Suprapubic skin (tissue), 4 donors: ENCODE measurements around the gene HJURP. TPM values are rescaled to one million over a fixed set of nuclear protein-coding genes. Genes with fewer than 3 reads are reported as not detected.

ENCODE experiments used
- DNase-seq, 2 donors: peaks; one replicate each; pipeline ENCODE4 v3.0.0-alpha.2; 2019; ENCODE audit warnings: low spot score in 2 of 2
- H3K27ac ChIP-seq: fragments of 200-600 bp; sonication (generic); one replicate; pipeline ENCODE4 v1.5.1; 2019
- H3K27me3 ChIP-seq: fragments of 200-600 bp; sonication (generic); one replicate; pipeline ENCODE4 v1.5.1; 2019
- H3K36me3 ChIP-seq: fragments of 200-600 bp; sonication (generic); one replicate; pipeline ENCODE4 v1.5.1; 2019
- H3K4me1 ChIP-seq: fragments of 200-600 bp; sonication (generic); one replicate; pipeline ENCODE4 v1.5.1; 2019
- H3K4me3 ChIP-seq: fragments of 200-600 bp; sonication (generic); one replicate; pipeline ENCODE4 v1.5.1; 2019; ENCODE audit warnings: mild to moderate bottlenecking
- H3K9me3 ChIP-seq: fragments of 200-600 bp; sonication (generic); one replicate; pipeline ENCODE4 v1.5.1; 2019
- EP300 ChIP-seq: sonication (generic); formaldehyde crosslinking; IDR thresholded peaks from one replicate; pipeline ENCODE4 v1.6.1; 2017; ENCODE audit warnings: antibody characterized with exemption
- POLR2A ChIP-seq, 2 donors: fragments of 450-650 bp; IDR thresholded peaks; one replicate each; pipeline ENCODE4 v1.6.1; 2017; ENCODE audit warnings: antibody characterized with exemption in 2 of 2, mild to moderate bottlenecking in 2 of 2, moderate library complexity in 2 of 2
- POLR2AphosphoS5 ChIP-seq, 3 donors: sonication (generic); formaldehyde crosslinking; IDR thresholded peaks; one replicate each; pipeline ENCODE4 v1.6.1; 2017; ENCODE audit warnings: antibody characterized with exemption in 3 of 3
- WGBS: methylation state at CpG from one replicate; pipeline ENCODE4 v1.1.5; 2018; 5-methylcytosine and 5-hydroxymethylcytosine counted together
- total RNA-seq, 4 donors: library from RNA; depleted of rRNA; stranded (reverse); fragments of >200 nt; gene quantifications; one replicate each; pipeline ENCODE4 v1.1.0, GENCODE V29; 2016
- TF ChIP-seq, protein P1 (sequence below), 2 donors: fragments of 200-600 bp in 1 of 2; fragments of 450-650 bp in 1 of 2; sonication (generic) in 1 of 2; IDR thresholded peaks; one replicate each; pipeline ENCODE4 v1.5.1; 2016 to 2019; ENCODE audit warnings: antibody characterized with exemption in 2 of 2, mild to moderate bottlenecking in 1 of 2, moderate library complexity in 1 of 2

HJURP gene
- total RNA-seq, 4 donors from 2014 or later = 1.7 to 7.1 (median 3.9) TPM

DNA sequence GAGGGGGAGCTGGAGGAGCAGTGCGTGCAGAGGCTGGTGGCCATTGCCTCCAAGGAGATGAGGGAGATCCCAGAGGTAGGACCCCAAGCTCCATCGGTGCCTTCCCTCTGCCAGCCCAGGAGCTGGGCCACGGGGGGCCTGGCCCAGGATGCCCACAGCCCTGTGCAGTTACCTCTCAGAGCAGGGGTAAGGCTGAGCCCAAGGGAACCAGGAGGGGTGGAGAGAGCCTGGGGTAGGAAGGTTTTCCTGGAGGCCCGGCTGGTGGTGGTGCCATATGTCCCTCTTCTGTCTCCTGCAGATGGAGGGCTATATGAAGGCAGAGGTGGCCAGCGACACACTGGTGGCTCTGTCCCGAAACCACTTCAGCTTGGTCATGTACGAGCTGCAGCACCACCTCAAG, 64.8 kb downstream of the HJURP start:
- no peaks in the 10 kb centered on the region for H3K4me1 ChIP-seq
- H3K27ac ChIP-seq = no peak overlapping the region
- no peaks in the 10 kb centered on the region for H3K9me3 ChIP-seq
- no peak overlapping the region for H3K4me3 ChIP-seq
- TF ChIP-seq POLR2A (IDR thresholded peaks at IDR 0.05) (no peak), EP300 (no peak), POLR2AphosphoS5 (IDR thresholded peaks at IDR 0.05) (no peak)
- TF ChIP-seq, protein P1, sequence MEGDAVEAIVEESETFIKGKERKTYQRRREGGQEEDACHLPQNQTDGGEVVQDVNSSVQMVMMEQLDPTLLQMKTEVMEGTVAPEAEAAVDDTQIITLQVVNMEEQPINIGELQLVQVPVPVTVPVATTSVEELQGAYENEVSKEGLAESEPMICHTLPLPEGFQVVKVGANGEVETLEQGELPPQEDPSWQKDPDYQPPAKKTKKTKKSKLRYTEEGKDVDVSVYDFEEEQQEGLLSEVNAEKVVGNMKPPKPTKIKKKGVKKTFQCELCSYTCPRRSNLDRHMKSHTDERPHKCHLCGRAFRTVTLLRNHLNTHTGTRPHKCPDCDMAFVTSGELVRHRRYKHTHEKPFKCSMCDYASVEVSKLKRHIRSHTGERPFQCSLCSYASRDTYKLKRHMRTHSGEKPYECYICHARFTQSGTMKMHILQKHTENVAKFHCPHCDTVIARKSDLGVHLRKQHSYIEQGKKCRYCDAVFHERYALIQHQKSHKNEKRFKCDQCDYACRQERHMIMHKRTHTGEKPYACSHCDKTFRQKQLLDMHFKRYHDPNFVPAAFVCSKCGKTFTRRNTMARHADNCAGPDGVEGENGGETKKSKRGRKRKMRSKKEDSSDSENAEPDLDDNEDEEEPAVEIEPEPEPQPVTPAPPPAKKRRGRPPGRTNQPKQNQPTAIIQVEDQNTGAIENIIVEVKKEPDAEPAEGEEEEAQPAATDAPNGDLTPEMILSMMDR (IDR thresholded peaks at IDR 0.05) = no peak
- no peak for DNase-seq
- no peaks in the 10 kb centered on the region for H3K27me3 ChIP-seq
- no peaks in the 10 kb centered on the region for H3K36me3 ChIP-seq
- 91% methylated on average over 6 of the region's 7 CpGs for WGBS

Other genes with a start within 250 kb of the HJURP start
- under 1 TPM in 1 of 4 donors, not detected in 3; 0.47 TPM for gene UGT1A8, start 236.9 kb downstream of the HJURP start, total RNA-seq
- not detected for gene UGT1A10, start 218.1 kb downstream of the HJURP start, total RNA-seq
- not detected for gene UGT1A9, start 182.6 kb downstream of the HJURP start, total RNA-seq
- 1 to 10 TPM; 1.3 to 8.0 (median 2.2) TPM for gene UGT1A7, start 172.6 kb downstream of the HJURP start, total RNA-seq
- 10 to 100 TPM in 3 of 4 donors, 1 to 10 TPM in 1; 7.4 to 26.3 (median 19.5) TPM for gene UGT1A6, start 161.6 kb downstream of the HJURP start, total RNA-seq
- gene UGT1A5, start 141.6 kb downstream of the HJURP start, total RNA-seq = 1 to 10 TPM in 2 of 4 donors, under 1 TPM in 2; 0.56 to 3.2 (median 1.2) TPM
- 1 to 10 TPM in 3 of 4 donors, not detected in 1; 1.8 to 2.6 (median 2.3) TPM for gene UGT1A4, start 135.8 kb downstream of the HJURP start, total RNA-seq
- gene UGT1A3, start 125.5 kb downstream of the HJURP start, total RNA-seq = 1 to 10 TPM in 1 of 4 donors, under 1 TPM in 1, not detected in 2; 0.98 to 3.0 TPM
- 1 to 10 TPM in 1 of 4 donors, under 1 TPM in 2, not detected in 1; 0.24 to 1.5 (median 0.72) TPM for gene UGT1A1, start 94.3 kb downstream of the HJURP start, total RNA-seq
- not detected for gene MROH2A, start 76.2 kb downstream of the HJURP start, total RNA-seq
- gene TRPM8, start 62.8 kb upstream of the HJURP start, total RNA-seq = under 1 TPM in 2 of 4 donors, not detected in 2; 0.34 to 0.72 TPM
- not detected for gene SPP2, start 196.2 kb upstream of the HJURP start, total RNA-seq